ENCODE results near the gene TLR5. TPM values are rescaled to one million over a fixed set of nuclear protein-coding genes. Genes with fewer than 3 reads are reported as not detected.

The TLR5 gene
- total and polyA plus RNA-seq, 2 of the 4 experiments (the other 2 are of a cell fraction) = 0.09 to 0.18 TPM

- no peak overlapping the region for H2BK15ac ChIP-seq (ENCODE audit: low read depth, low read length)
- ChIA-PET CTCF (no interaction called here), POLR2A (ENCODE audit: unreplicated experiment) (no interaction called here)
- H2AFZ ChIP-seq (replicated peaks; ENCODE audit: low read length, poor library complexity) = no peak overlapping the region
- H4K20me1 ChIP-seq (ENCODE audit: insufficient read depth, low read length) = no peaks in the 10 kb centered on the region
- H2BK5ac ChIP-seq (ENCODE audit: low read depth, low read length, poor library complexity, severe bottlenecking) = no peak overlapping the region
- intact Hi-C loops (cut with micrococcal nuclease) (no loop called here), dilution Hi-C loops (cut with HindIII; ENCODE audit: low sequenced_read_pairs, unreplicated experiment) (no loop called here), in situ Hi-C loops (cut with MboI; ENCODE audit: low sequenced_read_pairs) (no loop called here)
- WGBS, 2 experiments (ENCODE audit: extremely low coverage in 2 of 2, insufficient read length in 1 of 2) = no CpG with 5 or more reads among the region's 4 CpGs
- H3K27me3 ChIP-seq (ENCODE audit: control insufficient read depth, insufficient read depth, low read length) = peaks cover 21% of the 10 kb centered on the region
- ATAC-seq (ENCODE audit: low read depth) = no peak
- no peak overlapping the region for H3K4me3 ChIP-seq (ENCODE audit: insufficient read depth, low read depth, low read length)
- H3K4me2 ChIP-seq (ENCODE audit: low read depth, low read length) = no peak overlapping the region
- no peak overlapping the region for H3K23ac ChIP-seq (ENCODE audit: low read depth, low read length)
- no peaks in the 10 kb centered on the region for H3K9me1 ChIP-seq (ENCODE audit: insufficient read depth, low read length)
- no peak overlapping the region for H3K27ac ChIP-seq (ENCODE audit: insufficient read depth, low read length)
- H3K56ac ChIP-seq (ENCODE audit: extremely low read depth, insufficient read depth, low read length) = no peak overlapping the region
- no peaks in the 10 kb centered on the region for H3K9me3 ChIP-seq (ENCODE audit: control insufficient read depth, insufficient read depth, low read length)
- DNase-seq = peak; percentile 9
- no peak overlapping the region for H4K8ac ChIP-seq (ENCODE audit: low read depth in 2 of 2, low read length in 2 of 2)
- TF ChIP-seq RAD21 (IDR thresholded peaks at IDR 0.05; ENCODE audit: low read length) (peak; percentile 39; the same call in 1 of the 2 replicates), MAFK (IDR thresholded peaks at IDR 0.05; ENCODE audit: low read depth, low read length) (no peak), SMC3 (IDR thresholded peaks at IDR 0.05; ENCODE audit: low read depth, low read length) (peak; percentile 22; the same call in 1 of the 2 replicates), USF2 (IDR thresholded peaks at IDR 0.05; ENCODE audit: low read depth, low read length) (no peak), RCOR1 (IDR thresholded peaks at IDR 0.05; ENCODE audit: insufficient replicate concordance, low read length) (no peak), CTCF (conservative IDR thresholded peaks at IDR 0.05; ENCODE audit: low read depth, low read length) (peak; percentile 25; the same call in 1 of the 2 replicates), ELK1 (IDR thresholded peaks at IDR 0.05; ENCODE audit: borderline replicate concordance, low read depth, low read length) (no peak)
- H3K4me1 ChIP-seq (ENCODE audit: control insufficient read depth, insufficient read depth, low read length) = no peaks in the 10 kb centered on the region
- no peak overlapping the region for H3K4ac ChIP-seq (ENCODE audit: low read depth, low read length)
- H2BK120ac ChIP-seq (ENCODE audit: low read depth, low read length) = no peak overlapping the region
- H3K18ac ChIP-seq (ENCODE audit: low read depth, low read length) = no peak overlapping the region
- BruUV-seq (replicated peaks) = no TSS peak
- no peak overlapping the region for H2AK9ac ChIP-seq (replicated peaks; ENCODE audit: low read depth, low read length, poor library complexity)
- no peak overlapping the region for H2BK20ac ChIP-seq (ENCODE audit: low read depth, low read length)
- H4K91ac ChIP-seq (ENCODE audit: insufficient read depth, low read depth, low read length) = no peak overlapping the region
- no peak overlapping the region for H4K5ac ChIP-seq (ENCODE audit: low read depth, low read length)
- no peak overlapping the region for H2AK5ac ChIP-seq (ENCODE audit: low read depth, low read length)
- no peak overlapping the region for H3K14ac ChIP-seq (replicated peaks; ENCODE audit: low read depth, low read length)
- H3K79me1 ChIP-seq (ENCODE audit: low read depth in 1 of 2, low read length in 2 of 2) = no peaks in the 10 kb centered on the region
- no peaks in the 10 kb centered on the region for H3K36me3 ChIP-seq (ENCODE audit: control insufficient read depth, insufficient read depth, low read length)
- no peak overlapping the region for H3K9ac ChIP-seq (ENCODE audit: low read depth, low read length)
Observed at GRCh38 chr1:223175032-223175431, 32.0 kb upstream of the TLR5 start.
